K562 (cell line): Measurements from ENCODE around the gene BCAS1. TPM values are rescaled to one million over a fixed set of nuclear protein-coding genes. Genes with fewer than 3 reads are reported as not detected.

Source experiments
- BCL6 ChIP-seq: fragments of 250-450 bp; sonication (Bioruptor Pico); IDR thresholded peaks from 2 replicates; pipeline ENCODE4 v1.4.0; 2020
- polyA plus RNA-seq, 8 experiments: library from polyadenylated mRNA; depleted of rRNA in 4 of 8; stranded (reverse) in 5 of 8; unstranded in 3 of 8; fragments of >200 nt; fragmentation: Nextera tagmentation in 2 of 8; fragmentation: Illumina TruSeq in 1 of 8; extraction: Ambion mirVana in 2 of 8; extraction: Trizol in 1 of 8; gene quantifications; 2 replicates each; pipeline versions ENCODE4 v1.2.1 to v1.2.3, GENCODE V29; 2011 to 2014; ENCODE audit warnings: inconsistent platforms in 1 of 8, missing spikeins in 1 of 8
- total RNA-seq, 7 experiments: library from RNA; depleted of rRNA in 6 of 7; stranded (reverse); fragments of >200 nt in 6 of 7; fragmentation: Illumina TruSeq in 2 of 7; extraction: Trizol in 2 of 7; gene quantifications; 2 replicates each; pipeline versions ENCODE4 v1.2.1 to v1.2.3, GENCODE V29; 2011 to 2021; ENCODE audit warnings: low replicate concordance in 1 of 7
- TF ChIP-seq, protein P1 (sequence below), 3 experiments: fragments of 200-800 bp in 1 of 3; fragments of 250-450 bp in 1 of 3; fragments of 450-650 bp in 1 of 3; sonication (Bioruptor Pico) in 1 of 3; sonication (Bioruptor generic) in 1 of 3; formaldehyde crosslinking in 1 of 3; IDR thresholded peaks; 2 replicates each; pipeline versions ENCODE4 v1.6.1 to v1.8.0; 2016 to 2022; ENCODE audit warnings: mild to moderate bottlenecking in 2 of 3, missing genetic modification characterization in 2 of 3, missing compliant biosample characterization in 1 of 3, moderate library complexity in 1 of 3
- TF ChIP-seq, protein P2 (sequence below), 2 experiments: fragments of 450-650 bp; IDR thresholded peaks; 2 replicates each; pipeline ENCODE4 v1.6.1; 2018; ENCODE audit warnings: mild to moderate bottlenecking in 2 of 2, low read depth in 1 of 2; ENCODE audit not compliant: partially characterized antibody in 2 of 2
- TF ChIP-seq, protein P3 (sequence below), 2 experiments: fragments of 450-650 bp in 1 of 2; sonication (generic) in 1 of 2; formaldehyde crosslinking in 1 of 2; IDR thresholded peaks in 1 of 2; conservative IDR thresholded peaks in 1 of 2; 2 replicates each; pipeline versions ENCODE4 v1.6.1 to v1.8.1; 2016 to 2023; ENCODE audit warnings: mild to moderate bottlenecking in 2 of 2, moderate library complexity in 2 of 2, inconsistent platforms in 1 of 2, missing genetic modification reagents in 1 of 2

Gene BCAS1
- total and polyA plus RNA-seq, 9 of the 15 experiments (the other 6 are each of a cell fraction or from before 2014, with no cell fraction given) = 0.18 to 2.3 (median 0.93) TPM

DNA sequence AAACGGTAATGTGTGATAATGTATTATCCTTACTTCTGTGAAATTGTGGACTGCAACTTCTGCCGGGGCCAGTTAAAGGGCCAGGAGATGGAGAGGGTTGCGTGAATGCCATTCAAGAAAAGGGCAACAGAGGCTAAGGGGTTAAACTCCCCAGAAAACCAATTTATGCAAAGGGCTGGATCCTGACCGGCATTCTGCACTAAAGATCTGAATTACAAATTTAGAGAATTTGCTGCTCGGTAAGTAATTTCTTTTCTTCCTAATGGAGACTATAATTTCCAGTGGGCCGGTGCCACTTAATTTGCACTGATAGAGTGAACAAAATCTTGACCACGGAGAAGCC is 130.1 kb downstream of the BCAS1 start (continued):
- TF ChIP-seq, protein P1, sequence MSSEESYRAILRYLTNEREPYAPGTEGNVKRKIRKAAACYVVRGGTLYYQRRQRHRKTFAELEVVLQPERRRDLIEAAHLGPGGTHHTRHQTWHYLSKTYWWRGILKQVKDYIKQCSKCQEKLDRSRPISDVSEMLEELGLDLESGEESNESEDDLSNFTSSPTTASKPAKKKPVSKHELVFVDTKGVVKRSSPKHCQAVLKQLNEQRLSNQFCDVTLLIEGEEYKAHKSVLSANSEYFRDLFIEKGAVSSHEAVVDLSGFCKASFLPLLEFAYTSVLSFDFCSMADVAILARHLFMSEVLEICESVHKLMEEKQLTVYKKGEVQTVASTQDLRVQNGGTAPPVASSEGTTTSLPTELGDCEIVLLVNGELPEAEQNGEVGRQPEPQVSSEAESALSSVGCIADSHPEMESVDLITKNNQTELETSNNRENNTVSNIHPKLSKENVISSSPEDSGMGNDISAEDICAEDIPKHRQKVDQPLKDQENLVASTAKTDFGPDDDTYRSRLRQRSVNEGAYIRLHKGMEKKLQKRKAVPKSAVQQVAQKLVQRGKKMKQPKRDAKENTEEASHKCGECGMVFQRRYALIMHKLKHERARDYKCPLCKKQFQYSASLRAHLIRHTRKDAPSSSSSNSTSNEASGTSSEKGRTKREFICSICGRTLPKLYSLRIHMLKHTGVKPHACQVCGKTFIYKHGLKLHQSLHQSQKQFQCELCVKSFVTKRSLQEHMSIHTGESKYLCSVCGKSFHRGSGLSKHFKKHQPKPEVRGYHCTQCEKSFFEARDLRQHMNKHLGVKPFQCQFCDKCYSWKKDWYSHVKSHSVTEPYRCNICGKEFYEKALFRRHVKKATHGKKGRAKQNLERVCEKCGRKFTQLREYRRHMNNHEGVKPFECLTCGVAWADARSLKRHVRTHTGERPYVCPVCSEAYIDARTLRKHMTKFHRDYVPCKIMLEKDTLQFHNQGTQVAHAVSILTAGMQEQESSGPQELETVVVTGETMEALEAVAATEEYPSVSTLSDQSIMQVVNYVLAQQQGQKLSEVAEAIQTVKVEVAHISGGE (CRISPR knock-in tag; IDR thresholded peaks at IDR 0.05) = peak in 1 of 3 experiments; percentile 79; a peak in 2 of 6 replicates
- TF ChIP-seq, protein P2, sequence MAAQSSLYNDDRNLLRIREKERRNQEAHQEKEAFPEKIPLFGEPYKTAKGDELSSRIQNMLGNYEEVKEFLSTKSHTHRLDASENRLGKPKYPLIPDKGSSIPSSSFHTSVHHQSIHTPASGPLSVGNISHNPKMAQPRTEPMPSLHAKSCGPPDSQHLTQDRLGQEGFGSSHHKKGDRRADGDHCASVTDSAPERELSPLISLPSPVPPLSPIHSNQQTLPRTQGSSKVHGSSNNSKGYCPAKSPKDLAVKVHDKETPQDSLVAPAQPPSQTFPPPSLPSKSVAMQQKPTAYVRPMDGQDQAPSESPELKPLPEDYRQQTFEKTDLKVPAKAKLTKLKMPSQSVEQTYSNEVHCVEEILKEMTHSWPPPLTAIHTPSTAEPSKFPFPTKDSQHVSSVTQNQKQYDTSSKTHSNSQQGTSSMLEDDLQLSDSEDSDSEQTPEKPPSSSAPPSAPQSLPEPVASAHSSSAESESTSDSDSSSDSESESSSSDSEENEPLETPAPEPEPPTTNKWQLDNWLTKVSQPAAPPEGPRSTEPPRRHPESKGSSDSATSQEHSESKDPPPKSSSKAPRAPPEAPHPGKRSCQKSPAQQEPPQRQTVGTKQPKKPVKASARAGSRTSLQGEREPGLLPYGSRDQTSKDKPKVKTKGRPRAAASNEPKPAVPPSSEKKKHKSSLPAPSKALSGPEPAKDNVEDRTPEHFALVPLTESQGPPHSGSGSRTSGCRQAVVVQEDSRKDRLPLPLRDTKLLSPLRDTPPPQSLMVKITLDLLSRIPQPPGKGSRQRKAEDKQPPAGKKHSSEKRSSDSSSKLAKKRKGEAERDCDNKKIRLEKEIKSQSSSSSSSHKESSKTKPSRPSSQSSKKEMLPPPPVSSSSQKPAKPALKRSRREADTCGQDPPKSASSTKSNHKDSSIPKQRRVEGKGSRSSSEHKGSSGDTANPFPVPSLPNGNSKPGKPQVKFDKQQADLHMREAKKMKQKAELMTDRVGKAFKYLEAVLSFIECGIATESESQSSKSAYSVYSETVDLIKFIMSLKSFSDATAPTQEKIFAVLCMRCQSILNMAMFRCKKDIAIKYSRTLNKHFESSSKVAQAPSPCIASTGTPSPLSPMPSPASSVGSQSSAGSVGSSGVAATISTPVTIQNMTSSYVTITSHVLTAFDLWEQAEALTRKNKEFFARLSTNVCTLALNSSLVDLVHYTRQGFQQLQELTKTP (IDR thresholded peaks at IDR 0.05; ENCODE audit: low read depth in 1 of 2, partially characterized antibody in 2 of 2) = no peak
- no peak for TF ChIP-seq BCL6 (CRISPR knock-in tag)
- TF ChIP-seq, protein P3, sequence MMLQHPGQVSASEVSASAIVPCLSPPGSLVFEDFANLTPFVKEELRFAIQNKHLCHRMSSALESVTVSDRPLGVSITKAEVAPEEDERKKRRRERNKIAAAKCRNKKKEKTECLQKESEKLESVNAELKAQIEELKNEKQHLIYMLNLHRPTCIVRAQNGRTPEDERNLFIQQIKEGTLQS (IDR thresholded peaks at IDR 0.05) = no peak
- TF ChIP-seq, protein P3 (CRISPR knock-in tag; conservative IDR thresholded peaks at IDR 0.05) = 0 out of 2 replicates have a peak, but pooled peaks have one; percentile 7
